GM21390 (cell line): ENCODE data around the gene ASRGL1.

Experiments
- ATAC-seq: cut with Tn5 transposase; IDR thresholded peaks from one replicate; pipeline ENCODE4 v1.9.1; 2021; ENCODE audit not compliant: unreplicated experiment

The ASRGL1 gene

DNA sequence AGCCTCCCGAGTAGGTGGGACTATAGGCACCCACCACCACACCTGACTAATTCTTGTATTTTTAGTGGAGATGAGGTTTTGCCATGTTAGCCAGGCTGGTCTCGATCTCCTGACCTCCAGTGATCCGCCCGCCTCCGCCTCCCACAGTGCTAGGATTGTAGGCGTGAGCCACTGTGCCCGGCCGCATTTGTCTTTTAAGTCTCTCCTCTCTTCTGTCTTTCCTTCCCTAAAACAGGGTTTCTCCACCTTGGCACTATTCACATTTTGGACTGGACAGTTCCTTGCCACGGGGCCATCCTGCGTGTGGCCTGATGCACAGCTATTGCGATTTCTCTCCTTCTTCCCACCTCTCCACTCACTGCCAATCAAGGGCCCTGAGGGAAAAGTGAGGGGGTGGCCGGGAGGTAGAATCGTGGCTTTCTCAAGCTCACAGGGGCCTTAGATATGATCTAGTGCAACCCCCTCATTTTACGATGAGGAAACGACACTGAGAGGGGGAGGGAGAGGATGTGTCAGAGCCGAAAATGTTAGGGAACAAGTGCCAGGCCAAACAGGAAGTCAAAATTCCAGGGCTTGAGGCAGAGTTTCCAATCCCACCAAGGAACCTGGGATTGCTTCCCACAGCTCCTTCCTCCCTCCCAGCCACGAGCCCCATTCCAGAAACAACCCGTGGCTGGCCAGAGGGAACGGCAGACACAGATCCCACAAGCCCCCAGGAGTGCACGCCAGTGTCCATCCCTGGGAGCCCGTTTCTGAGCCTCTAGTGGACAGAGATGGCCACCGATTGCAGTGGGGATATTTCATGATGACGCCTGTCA is 102.7 kb downstream of the ASRGL1 start:
- ATAC-seq, result no peak
